ENCODE results near the gene MDM2. TPM values are rescaled to one million over a fixed set of nuclear protein-coding genes. Genes with fewer than 3 reads are reported as not detected.

The MDM2 gene
- total and polyA plus RNA-seq, 2 donors (not counting 1 experiment from before 2014, with no cell fraction given) = 46.6 to 240 TPM

DNA sequence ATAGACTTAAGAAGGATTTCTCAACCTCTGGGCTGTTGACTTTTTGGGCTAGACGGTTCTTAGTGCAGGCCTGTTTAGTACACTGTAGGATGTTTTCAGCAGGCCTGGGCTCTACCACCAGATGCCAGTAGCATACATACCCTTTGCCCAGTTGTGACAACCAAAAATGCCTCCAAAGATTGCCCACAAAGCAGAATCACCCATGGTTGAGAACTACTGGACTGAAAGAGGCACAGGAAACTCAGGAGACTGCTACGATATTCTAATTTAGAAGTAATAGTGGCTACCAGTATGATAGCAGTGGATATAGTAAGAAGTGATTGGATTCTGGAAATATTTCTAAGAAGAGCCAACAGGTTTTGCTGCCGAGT lies 46.5 kb upstream of the MDM2 start:
- Histone ChIP-seq H3K9me3 (ENCODE audit: control insufficient read depth, insufficient read depth, low read depth, low read length) (no peaks in the 10 kb centered on the region), H2AFZ (ENCODE audit: low read length) (no peak overlapping the region), H3K27ac (ENCODE audit: insufficient read depth, low read length) (no peak overlapping the region), H3K4me1 (ENCODE audit: control insufficient read depth, extremely low read depth, insufficient read depth, low read length) (no peaks in the 10 kb centered on the region), H3K36me3 (ENCODE audit: control insufficient read depth, insufficient read depth, low read length) (no peaks in the 10 kb centered on the region), H3K79me2 (ENCODE audit: control insufficient read depth, insufficient read depth, low read length) (no peaks in the 10 kb centered on the region), H3K4me3 (replicated peaks in 1 of 4; ENCODE audit: control extremely low read depth in 1 of 4, insufficient read depth in 1 of 4, low read depth in 3 of 4, low read length in 4 of 4) (no peak overlapping the region), H3K27me3 (ENCODE audit: control insufficient read depth, insufficient read depth, low read length) (no peaks in the 10 kb centered on the region), H3K4me2 (ENCODE audit: extremely low read depth, insufficient read depth, low read length) (no peak overlapping the region), H3K9ac (ENCODE audit: insufficient read depth, low read length) (no peak overlapping the region), H4K20me1 (ENCODE audit: control insufficient read depth, extremely low read depth, insufficient read depth, low read length) (no peaks in the 10 kb centered on the region)
- DNase-seq (ENCODE audit: low read depth in 2 of 2) = no peak
- TF ChIP-seq, protein P1, sequence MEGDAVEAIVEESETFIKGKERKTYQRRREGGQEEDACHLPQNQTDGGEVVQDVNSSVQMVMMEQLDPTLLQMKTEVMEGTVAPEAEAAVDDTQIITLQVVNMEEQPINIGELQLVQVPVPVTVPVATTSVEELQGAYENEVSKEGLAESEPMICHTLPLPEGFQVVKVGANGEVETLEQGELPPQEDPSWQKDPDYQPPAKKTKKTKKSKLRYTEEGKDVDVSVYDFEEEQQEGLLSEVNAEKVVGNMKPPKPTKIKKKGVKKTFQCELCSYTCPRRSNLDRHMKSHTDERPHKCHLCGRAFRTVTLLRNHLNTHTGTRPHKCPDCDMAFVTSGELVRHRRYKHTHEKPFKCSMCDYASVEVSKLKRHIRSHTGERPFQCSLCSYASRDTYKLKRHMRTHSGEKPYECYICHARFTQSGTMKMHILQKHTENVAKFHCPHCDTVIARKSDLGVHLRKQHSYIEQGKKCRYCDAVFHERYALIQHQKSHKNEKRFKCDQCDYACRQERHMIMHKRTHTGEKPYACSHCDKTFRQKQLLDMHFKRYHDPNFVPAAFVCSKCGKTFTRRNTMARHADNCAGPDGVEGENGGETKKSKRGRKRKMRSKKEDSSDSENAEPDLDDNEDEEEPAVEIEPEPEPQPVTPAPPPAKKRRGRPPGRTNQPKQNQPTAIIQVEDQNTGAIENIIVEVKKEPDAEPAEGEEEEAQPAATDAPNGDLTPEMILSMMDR (conservative IDR thresholded peaks at IDR 0.05 in 1 of 2, IDR thresholded peaks at IDR 0.05 in 1 of 2; ENCODE audit: low read depth in 1 of 2, low read length in 2 of 2) = no peak
- no peak for TF ChIP-seq EZH2 (IDR thresholded peaks at IDR 0.05; ENCODE audit: low read length, missing control alignments)

DNA sequence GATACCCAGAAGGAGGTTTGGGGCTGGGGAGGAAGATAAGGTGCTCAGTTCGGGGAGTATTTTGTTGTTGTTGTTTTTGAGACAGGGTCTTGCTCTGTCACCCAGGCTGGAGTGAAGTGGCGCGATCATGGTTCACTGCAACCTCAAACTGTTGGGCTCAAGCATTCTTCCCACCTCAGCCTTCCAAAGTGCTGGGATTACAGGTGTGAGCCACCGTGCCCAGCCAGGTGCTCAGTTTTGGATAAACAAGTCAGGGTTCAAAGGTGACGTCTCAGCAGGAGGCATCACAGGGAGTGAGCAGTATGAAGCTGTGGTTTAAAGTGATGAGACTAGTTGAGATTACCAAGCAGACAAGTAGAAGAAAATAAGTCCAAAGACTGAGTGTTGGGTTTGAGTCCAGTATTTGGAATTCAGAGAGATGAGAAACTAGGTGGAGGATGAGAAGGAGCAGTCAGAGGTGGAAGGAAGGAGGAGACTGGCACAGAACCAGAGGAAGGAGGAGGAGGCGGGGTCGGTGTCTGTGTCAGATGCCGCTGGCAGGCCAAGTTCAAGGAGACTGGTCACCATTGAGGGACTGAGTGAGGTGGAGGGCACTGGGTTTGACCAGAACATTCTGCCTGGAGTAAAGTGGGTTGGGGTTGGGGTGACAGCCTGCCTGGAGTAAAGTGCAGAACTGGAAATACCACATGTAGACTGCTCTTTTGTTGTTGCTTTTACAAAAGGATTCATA lies 45.9 kb upstream of the MDM2 start:
- no peaks in the 10 kb centered on the region for H3K4me1 ChIP-seq (ENCODE audit: control insufficient read depth, extremely low read depth, insufficient read depth, low read length)
- H3K4me3 ChIP-seq (replicated peaks in 1 of 4; ENCODE audit: control extremely low read depth in 1 of 4, insufficient read depth in 1 of 4, low read depth in 3 of 4, low read length in 4 of 4) = no peak overlapping the region
- H3K36me3 ChIP-seq (ENCODE audit: control insufficient read depth, insufficient read depth, low read length) = no peaks in the 10 kb centered on the region
- no peak overlapping the region for H3K4me2 ChIP-seq (ENCODE audit: extremely low read depth, insufficient read depth, low read length)
- TF ChIP-seq EZH2 (IDR thresholded peaks at IDR 0.05; ENCODE audit: low read length, missing control alignments) = no peak
- TF ChIP-seq, protein P1 (conservative IDR thresholded peaks at IDR 0.05 in 1 of 2, IDR thresholded peaks at IDR 0.05 in 1 of 2; ENCODE audit: low read depth in 1 of 2, low read length in 2 of 2) = no peak
- no peak overlapping the region for H2AFZ ChIP-seq (ENCODE audit: low read length)
- no peaks in the 10 kb centered on the region for H3K79me2 ChIP-seq (ENCODE audit: control insufficient read depth, insufficient read depth, low read length)
- H3K27me3 ChIP-seq (ENCODE audit: control insufficient read depth, insufficient read depth, low read length) = no peaks in the 10 kb centered on the region
- no peaks in the 10 kb centered on the region for H4K20me1 ChIP-seq (ENCODE audit: control insufficient read depth, extremely low read depth, insufficient read depth, low read length)
- H3K9me3 ChIP-seq (ENCODE audit: control insufficient read depth, insufficient read depth, low read depth, low read length) = no peaks in the 10 kb centered on the region
- DNase-seq (ENCODE audit: low read depth in 2 of 2) = no peak
- H3K9ac ChIP-seq (ENCODE audit: insufficient read depth, low read length) = no peak overlapping the region
- H3K27ac ChIP-seq (ENCODE audit: insufficient read depth, low read length) = no peak overlapping the region

DNA sequence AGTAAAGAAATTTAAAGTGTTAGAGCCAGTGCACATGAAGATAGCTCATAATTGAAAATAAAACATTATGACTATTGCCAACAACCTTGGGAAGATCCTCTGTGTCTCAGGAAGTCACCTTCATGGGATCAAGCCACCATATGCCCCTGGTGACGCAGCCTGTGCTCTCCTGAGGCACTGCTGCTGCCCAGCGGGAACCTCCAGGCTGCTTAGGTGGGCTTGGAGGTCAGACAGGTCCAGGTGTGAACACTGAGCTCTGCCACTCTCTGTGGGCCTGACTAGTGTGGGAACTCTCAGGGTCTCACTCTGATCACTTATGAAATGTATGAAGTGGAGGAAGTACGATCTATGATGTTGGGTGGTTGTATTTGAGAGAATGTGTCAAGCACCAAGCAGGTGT lies 45.3 kb upstream of the MDM2 start:
- Histone ChIP-seq H2AFZ (ENCODE audit: low read length) (no peak overlapping the region), H4K20me1 (ENCODE audit: control insufficient read depth, extremely low read depth, insufficient read depth, low read length) (no peaks in the 10 kb centered on the region), H3K4me3 (replicated peaks in 1 of 4; ENCODE audit: control extremely low read depth in 1 of 4, insufficient read depth in 1 of 4, low read depth in 3 of 4, low read length in 4 of 4) (no peak overlapping the region), H3K27me3 (ENCODE audit: control insufficient read depth, insufficient read depth, low read length) (no peaks in the 10 kb centered on the region), H3K4me2 (ENCODE audit: extremely low read depth, insufficient read depth, low read length) (no peak overlapping the region), H3K9me3 (ENCODE audit: control insufficient read depth, insufficient read depth, low read depth, low read length) (no peaks in the 10 kb centered on the region), H3K4me1 (ENCODE audit: control insufficient read depth, extremely low read depth, insufficient read depth, low read length) (no peaks in the 10 kb centered on the region), H3K27ac (ENCODE audit: insufficient read depth, low read length) (no peak overlapping the region), H3K36me3 (ENCODE audit: control insufficient read depth, insufficient read depth, low read length) (no peaks in the 10 kb centered on the region), H3K79me2 (ENCODE audit: control insufficient read depth, insufficient read depth, low read length) (no peaks in the 10 kb centered on the region), H3K9ac (ENCODE audit: insufficient read depth, low read length) (no peak overlapping the region)
- no peak for DNase-seq (ENCODE audit: low read depth in 2 of 2)
- TF ChIP-seq EZH2 (IDR thresholded peaks at IDR 0.05; ENCODE audit: low read length, missing control alignments) = no peak
